ENCODE measurements around the gene SLCO1B1. TPM values are rescaled to one million over a fixed set of nuclear protein-coding genes. Genes with fewer than 3 reads are reported as not detected.
"Not testable (repeated sequence)": the region's sequence is repeated elsewhere in the genome, so short reads cannot be mapped to it uniquely, and the experiment has no call there.

SLCO1B1 gene
- polyA plus RNA-seq, 1 experiment, result not detected

GRCh38 chr12:21129351-21129750 lies 1.6 kb upstream of the SLCO1B1 start:
- H3K36me3 ChIP-seq (ENCODE audit: control insufficient read depth, insufficient read depth, low read length), result no peaks in the 10 kb centered on the region
- TF ChIP-seq CTCF (IDR thresholded peaks at IDR 0.05; ENCODE audit: insufficient read depth, low read depth, low read length), result no peak
- ChIA-PET CTCF (no interaction called here), POLR2A (no interaction called here)
- no peak for DNase-seq (ENCODE audit: low read depth)
- H3K27me3 ChIP-seq (ENCODE audit: control insufficient read depth, insufficient read depth, low read length), result no peaks in the 10 kb centered on the region
- H3K4me3 ChIP-seq (ENCODE audit: low read depth, low read length), result no peak overlapping the region

- no peak for TF ChIP-seq CTCF (IDR thresholded peaks at IDR 0.05; ENCODE audit: insufficient read depth, low read depth, low read length)
- DNase-seq (ENCODE audit: low read depth), result no peak
- Histone ChIP-seq H3K27me3 (ENCODE audit: control insufficient read depth, insufficient read depth, low read length) (no peaks in the 10 kb centered on the region), H3K4me3 (ENCODE audit: low read depth, low read length) (no peak overlapping the region), H3K36me3 (ENCODE audit: control insufficient read depth, insufficient read depth, low read length) (no peaks in the 10 kb centered on the region)
- POLR2A ChIA-PET, result no interaction called here
- CTCF ChIA-PET, result no interaction called here
Observed at GRCh38 chr12:21129906-21130305, 1.1 kb upstream of the SLCO1B1 start.

- POLR2A ChIA-PET; H3K4me3 ChIP-seq (ENCODE audit: low read depth, low read length); H3K27me3 ChIP-seq (ENCODE audit: control insufficient read depth, insufficient read depth, low read length); CTCF ChIA-PET; DNase-seq (ENCODE audit: low read depth); H3K36me3 ChIP-seq (ENCODE audit: control insufficient read depth, insufficient read depth, low read length): not testable (repeated sequence)
Observed at GRCh38 chr12:21137318-21137999, 6.5 kb downstream of the SLCO1B1 start.

- POLR2A ChIA-PET, result no interaction called here
- TF ChIP-seq CTCF (IDR thresholded peaks at IDR 0.05; ENCODE audit: insufficient read depth, low read depth, low read length), result no peak
- H3K36me3 ChIP-seq (ENCODE audit: control insufficient read depth, insufficient read depth, low read length), result no peaks in the 10 kb centered on the region
- no peaks in the 10 kb centered on the region for H3K27me3 ChIP-seq (ENCODE audit: control insufficient read depth, insufficient read depth, low read length)
- CTCF ChIA-PET, result no interaction called here
- DNase-seq (ENCODE audit: low read depth), result no peak
- no peak overlapping the region for H3K4me3 ChIP-seq (ENCODE audit: low read depth, low read length)
Observed at GRCh38 chr12:21138016-21138415, 7.0 kb downstream of the SLCO1B1 start.

- CTCF ChIA-PET, result no interaction called here
- POLR2A ChIA-PET, result no interaction called here
- Histone ChIP-seq H3K4me3 (ENCODE audit: low read depth, low read length) (no peak overlapping the region), H3K36me3 (ENCODE audit: control insufficient read depth, insufficient read depth, low read length) (no peaks in the 10 kb centered on the region), H3K27me3 (ENCODE audit: control insufficient read depth, insufficient read depth, low read length) (no peaks in the 10 kb centered on the region)
- no peak for TF ChIP-seq CTCF (IDR thresholded peaks at IDR 0.05; ENCODE audit: insufficient read depth, low read depth, low read length)
- no peak for DNase-seq (ENCODE audit: low read depth)
Observed at GRCh38 chr12:21144309-21144708, 13.3 kb downstream of the SLCO1B1 start.

GRCh38 chr12:21149861-21150260 lies 18.9 kb downstream of the SLCO1B1 start:
- H3K4me3 ChIP-seq (ENCODE audit: low read depth, low read length); H3K36me3 ChIP-seq (ENCODE audit: control insufficient read depth, insufficient read depth, low read length); CTCF ChIA-PET; DNase-seq (ENCODE audit: low read depth); POLR2A ChIA-PET; H3K27me3 ChIP-seq (ENCODE audit: control insufficient read depth, insufficient read depth, low read length): not testable (repeated sequence)
